ENCODE results near the gene CROCC. TPM values are rescaled to one million over a fixed set of nuclear protein-coding genes. Genes with fewer than 3 reads are reported as not detected.

CROCC gene
- total and polyA plus RNA-seq, 2 experiments from 2014 or later: 15.1 to 106 TPM

DNA sequence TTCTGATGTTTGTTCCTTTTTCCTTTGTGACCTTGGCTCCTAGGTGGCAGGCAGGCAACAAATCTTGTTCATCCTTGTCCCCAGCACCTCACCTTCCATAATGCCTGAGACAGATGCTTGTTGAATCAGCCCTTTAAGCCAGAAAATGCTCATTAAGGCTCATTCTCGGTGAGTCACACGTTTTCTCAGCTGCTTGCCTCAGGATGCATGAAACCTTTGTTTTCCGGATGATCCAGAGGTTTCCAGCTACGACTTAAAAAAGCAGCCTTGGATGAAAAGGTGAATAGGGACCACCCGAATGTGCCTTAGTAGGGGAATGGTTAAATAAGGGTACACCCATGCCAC lies 94.6 kb downstream of the CROCC start:
- Histone ChIP-seq H3K27ac (ENCODE audit: low read depth) (peak overlapping the region; percentile 88), H2AFZ (peak overlapping the region; percentile 12; the same call in 1 of the 2 replicates), H3K4me3 (no peak overlapping the region), H3F3A (replicated peaks; ENCODE audit: low read depth) (peaks cover 14% of the 10 kb centered on the region; the same call in 1 of the 2 replicates), H3K4me1 (ENCODE audit: insufficient read depth) (peaks cover 41% of the 10 kb centered on the region), H3K4me2 (peak overlapping the region; percentile 44), H3K79me2 (replicated peaks; ENCODE audit: insufficient read depth) (no peaks in the 10 kb centered on the region), H3K27me3 (ENCODE audit: insufficient read depth) (no peaks in the 10 kb centered on the region), H3K36me3 (ENCODE audit: insufficient read depth) (peaks cover 9% of the 10 kb centered on the region), H3K9me2 (ENCODE audit: insufficient read depth) (no peaks in the 10 kb centered on the region), H4K20me1 (replicated peaks; ENCODE audit: insufficient read depth) (peaks cover 2% of the 10 kb centered on the region; the same call in 1 of the 2 replicates)
- DNase-seq (ENCODE audit: low spot score) (peak; percentile 24), ATAC-seq (no peak)
- peak overlapping the region; percentile 87 for H3K27ac Mint-ChIP-seq
- H3K4me1 Mint-ChIP-seq: peaks cover 43% of the 10 kb centered on the region
- H3K36me3 Mint-ChIP-seq (ENCODE audit: low read depth): peaks cover 36% of the 10 kb centered on the region
- peaks cover 21% of the 10 kb centered on the region for H3K27me3 Mint-ChIP-seq (ENCODE audit: insufficient read depth, low read depth, poor library complexity)
- H3K4me3 Mint-ChIP-seq: no peak overlapping the region
- H3K9me3 Mint-ChIP-seq: no peaks in the 10 kb centered on the region
- no peak for TF ChIP-seq ETS1 (IDR thresholded peaks at IDR 0.05)
- TF ChIP-seq ZNF331 (CRISPR knock-in tag; IDR thresholded peaks at IDR 0.05; ENCODE audit: low read depth): no peak
- no peak for TF ChIP-seq STAT1 (IDR thresholded peaks at IDR 0.05; ENCODE audit: unreplicated experiment)
- no peak for TF ChIP-seq CTCF (conservative IDR thresholded peaks at IDR 0.05; ENCODE audit: low read depth in 2 of 2)
- TF ChIP-seq, protein P1, sequence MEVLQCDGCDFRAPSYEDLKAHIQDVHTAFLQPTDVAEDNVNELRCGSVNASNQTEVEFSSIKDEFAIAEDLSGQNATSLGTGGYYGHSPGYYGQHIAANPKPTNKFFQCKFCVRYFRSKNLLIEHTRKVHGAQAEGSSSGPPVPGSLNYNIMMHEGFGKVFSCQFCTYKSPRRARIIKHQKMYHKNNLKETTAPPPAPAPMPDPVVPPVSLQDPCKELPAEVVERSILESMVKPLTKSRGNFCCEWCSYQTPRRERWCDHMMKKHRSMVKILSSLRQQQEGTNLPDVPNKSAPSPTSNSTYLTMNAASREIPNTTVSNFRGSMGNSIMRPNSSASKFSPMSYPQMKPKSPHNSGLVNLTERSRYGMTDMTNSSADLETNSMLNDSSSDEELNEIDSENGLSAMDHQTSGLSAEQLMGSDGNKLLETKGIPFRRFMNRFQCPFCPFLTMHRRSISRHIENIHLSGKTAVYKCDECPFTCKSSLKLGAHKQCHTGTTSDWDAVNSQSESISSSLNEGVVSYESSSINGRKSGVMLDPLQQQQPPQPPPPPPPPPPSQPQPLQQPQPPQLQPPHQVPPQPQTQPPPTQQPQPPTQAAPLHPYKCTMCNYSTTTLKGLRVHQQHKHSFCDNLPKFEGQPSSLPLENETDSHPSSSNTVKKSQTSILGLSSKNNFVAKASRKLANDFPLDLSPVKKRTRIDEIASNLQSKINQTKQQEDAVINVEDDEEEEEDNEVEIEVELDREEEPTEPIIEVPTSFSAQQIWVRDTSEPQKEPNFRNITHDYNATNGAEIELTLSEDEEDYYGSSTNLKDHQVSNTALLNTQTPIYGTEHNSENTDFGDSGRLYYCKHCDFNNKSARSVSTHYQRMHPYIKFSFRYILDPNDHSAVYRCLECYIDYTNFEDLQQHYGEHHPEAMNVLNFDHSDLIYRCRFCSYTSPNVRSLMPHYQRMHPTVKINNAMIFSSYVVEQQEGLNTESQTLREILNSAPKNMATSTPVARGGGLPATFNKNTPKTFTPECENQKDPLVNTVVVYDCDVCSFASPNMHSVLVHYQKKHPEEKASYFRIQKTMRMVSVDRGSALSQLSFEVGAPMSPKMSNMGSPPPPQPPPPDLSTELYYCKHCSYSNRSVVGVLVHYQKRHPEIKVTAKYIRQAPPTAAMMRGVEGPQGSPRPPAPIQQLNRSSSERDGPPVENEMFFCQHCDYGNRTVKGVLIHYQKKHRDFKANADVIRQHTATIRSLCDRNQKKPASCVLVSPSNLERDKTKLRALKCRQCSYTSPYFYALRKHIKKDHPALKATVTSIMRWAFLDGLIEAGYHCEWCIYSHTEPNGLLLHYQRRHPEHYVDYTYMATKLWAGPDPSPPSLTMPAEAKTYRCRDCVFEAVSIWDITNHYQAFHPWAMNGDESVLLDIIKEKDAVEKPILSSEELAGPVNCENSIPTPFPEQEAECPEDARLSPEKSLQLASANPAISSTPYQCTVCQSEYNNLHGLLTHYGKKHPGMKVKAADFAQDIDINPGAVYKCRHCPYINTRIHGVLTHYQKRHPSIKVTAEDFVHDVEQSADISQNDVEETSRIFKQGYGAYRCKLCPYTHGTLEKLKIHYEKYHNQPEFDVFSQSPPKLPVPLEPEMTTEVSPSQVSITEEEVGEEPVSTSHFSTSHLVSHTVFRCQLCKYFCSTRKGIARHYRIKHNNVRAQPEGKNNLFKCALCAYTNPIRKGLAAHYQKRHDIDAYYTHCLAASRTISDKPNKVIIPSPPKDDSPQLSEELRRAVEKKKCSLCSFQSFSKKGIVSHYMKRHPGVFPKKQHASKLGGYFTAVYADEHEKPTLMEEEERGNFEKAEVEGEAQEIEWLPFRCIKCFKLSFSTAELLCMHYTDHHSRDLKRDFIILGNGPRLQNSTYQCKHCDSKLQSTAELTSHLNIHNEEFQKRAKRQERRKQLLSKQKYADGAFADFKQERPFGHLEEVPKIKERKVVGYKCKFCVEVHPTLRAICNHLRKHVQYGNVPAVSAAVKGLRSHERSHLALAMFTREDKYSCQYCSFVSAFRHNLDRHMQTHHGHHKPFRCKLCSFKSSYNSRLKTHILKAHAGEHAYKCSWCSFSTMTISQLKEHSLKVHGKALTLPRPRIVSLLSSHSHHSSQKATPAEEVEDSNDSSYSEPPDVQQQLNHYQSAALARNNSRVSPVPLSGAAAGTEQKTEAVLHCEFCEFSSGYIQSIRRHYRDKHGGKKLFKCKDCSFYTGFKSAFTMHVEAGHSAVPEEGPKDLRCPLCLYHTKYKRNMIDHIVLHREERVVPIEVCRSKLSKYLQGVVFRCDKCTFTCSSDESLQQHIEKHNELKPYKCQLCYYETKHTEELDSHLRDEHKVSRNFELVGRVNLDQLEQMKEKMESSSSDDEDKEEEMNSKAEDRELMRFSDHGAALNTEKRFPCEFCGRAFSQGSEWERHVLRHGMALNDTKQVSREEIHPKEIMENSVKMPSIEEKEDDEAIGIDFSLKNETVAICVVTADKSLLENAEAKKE (CRISPR knock-in tag; IDR thresholded peaks at IDR 0.05): no peak
- TF ChIP-seq NANOG (IDR thresholded peaks at IDR 0.05; ENCODE audit: borderline replicate concordance): no peak
- no peak for TF ChIP-seq ZNF114 (CRISPR knock-in tag; IDR thresholded peaks at IDR 0.05)
- TF ChIP-seq, protein P2, sequence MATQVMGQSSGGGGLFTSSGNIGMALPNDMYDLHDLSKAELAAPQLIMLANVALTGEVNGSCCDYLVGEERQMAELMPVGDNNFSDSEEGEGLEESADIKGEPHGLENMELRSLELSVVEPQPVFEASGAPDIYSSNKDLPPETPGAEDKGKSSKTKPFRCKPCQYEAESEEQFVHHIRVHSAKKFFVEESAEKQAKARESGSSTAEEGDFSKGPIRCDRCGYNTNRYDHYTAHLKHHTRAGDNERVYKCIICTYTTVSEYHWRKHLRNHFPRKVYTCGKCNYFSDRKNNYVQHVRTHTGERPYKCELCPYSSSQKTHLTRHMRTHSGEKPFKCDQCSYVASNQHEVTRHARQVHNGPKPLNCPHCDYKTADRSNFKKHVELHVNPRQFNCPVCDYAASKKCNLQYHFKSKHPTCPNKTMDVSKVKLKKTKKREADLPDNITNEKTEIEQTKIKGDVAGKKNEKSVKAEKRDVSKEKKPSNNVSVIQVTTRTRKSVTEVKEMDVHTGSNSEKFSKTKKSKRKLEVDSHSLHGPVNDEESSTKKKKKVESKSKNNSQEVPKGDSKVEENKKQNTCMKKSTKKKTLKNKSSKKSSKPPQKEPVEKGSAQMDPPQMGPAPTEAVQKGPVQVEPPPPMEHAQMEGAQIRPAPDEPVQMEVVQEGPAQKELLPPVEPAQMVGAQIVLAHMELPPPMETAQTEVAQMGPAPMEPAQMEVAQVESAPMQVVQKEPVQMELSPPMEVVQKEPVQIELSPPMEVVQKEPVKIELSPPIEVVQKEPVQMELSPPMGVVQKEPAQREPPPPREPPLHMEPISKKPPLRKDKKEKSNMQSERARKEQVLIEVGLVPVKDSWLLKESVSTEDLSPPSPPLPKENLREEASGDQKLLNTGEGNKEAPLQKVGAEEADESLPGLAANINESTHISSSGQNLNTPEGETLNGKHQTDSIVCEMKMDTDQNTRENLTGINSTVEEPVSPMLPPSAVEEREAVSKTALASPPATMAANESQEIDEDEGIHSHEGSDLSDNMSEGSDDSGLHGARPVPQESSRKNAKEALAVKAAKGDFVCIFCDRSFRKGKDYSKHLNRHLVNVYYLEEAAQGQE (IDR thresholded peaks at IDR 0.05; ENCODE audit: unreplicated experiment): no peak
- TF ChIP-seq EZH2 (IDR thresholded peaks at IDR 0.05; ENCODE audit: low read depth, unreplicated experiment): no peak
- no peak for TF ChIP-seq POLR2AphosphoS5 (IDR thresholded peaks at IDR 0.05; ENCODE audit: low read depth)
- no peak for TF ChIP-seq JUNB (IDR thresholded peaks at IDR 0.05; ENCODE audit: unreplicated experiment)
- no peak for TF ChIP-seq EZH2phosphoT487 (IDR thresholded peaks at IDR 0.05; ENCODE audit: unreplicated experiment)
- TF ChIP-seq CREB1 (CRISPR knock-in tag; IDR thresholded peaks at IDR 0.05; ENCODE audit: low read depth): no peak
